SK-N-MC (cell line): ENCODE results near the gene JAKMIP1.

ENCODE experiments used
- EZH2 ChIP-seq: fragments of 200-600 bp; sonication (generic); IDR thresholded peaks from one replicate; pipeline ENCODE4 v1.6.1; 2017; ENCODE audit warnings: antibody characterized with exemption
- FOXP2 ChIP-seq: optimal IDR thresholded peaks from 2 replicates; pipeline ENCODE3; 2011; ENCODE audit warnings: mild to moderate bottlenecking, moderate library complexity; ENCODE audit not compliant: insufficient read depth; ENCODE audit errors: extremely low read length, control extremely low read depth
- POLR2AphosphoS5 ChIP-seq: IDR thresholded peaks from 2 replicates; pipeline ENCODE4 v1.6.1; 2012; ENCODE audit warnings: mild to moderate bottlenecking, low read depth, low read length, borderline replicate concordance

GRCh38 chr4:6056976-6057766, 143.2 kb downstream of the JAKMIP1 start:
- TF ChIP-seq POLR2AphosphoS5: no peak
- TF ChIP-seq EZH2: no peak
- no peak for TF ChIP-seq FOXP2
